Fibroblast of lung (primary cell): Measurements from ENCODE around the gene KIF5A. TPM values are rescaled to one million over a fixed set of nuclear protein-coding genes. Genes with fewer than 3 reads are reported as not detected.

Source experiments
- DNase-seq, 2 donors: peaks; one replicate each; pipeline versions ENCODE4 v3.0.0 to v3.0.0-alpha.2; 2010; ENCODE audit warnings: low read depth in 2 of 2
- H2AFZ ChIP-seq: 2 replicates; pipeline ENCODE4 v1.5.1; 2012; ENCODE audit warnings: low read length, control low read depth, inconsistent platforms
- H3K27ac ChIP-seq: 2 replicates; pipeline ENCODE4 v1.5.1; 2011; ENCODE audit warnings: low read length, control low read depth; ENCODE audit not compliant: insufficient read depth
- H3K27me3 ChIP-seq: 2 replicates; pipeline ENCODE4 v1.5.1; 2011; ENCODE audit warnings: mild to moderate bottlenecking, low read length; ENCODE audit not compliant: control insufficient read depth, insufficient read depth
- H3K36me3 ChIP-seq: 2 replicates; pipeline ENCODE4 v1.5.1; 2011; ENCODE audit warnings: low read length; ENCODE audit not compliant: control insufficient read depth, insufficient read depth
- H3K4me1 ChIP-seq: 2 replicates; pipeline ENCODE4 v1.5.1; 2011; ENCODE audit warnings: low read length; ENCODE audit not compliant: control insufficient read depth, insufficient read depth; ENCODE audit errors: extremely low read depth
- H3K4me2 ChIP-seq: 2 replicates; pipeline ENCODE4 v1.5.1; 2011; ENCODE audit warnings: low read length, control low read depth; ENCODE audit not compliant: insufficient read depth; ENCODE audit errors: extremely low read depth
- H3K4me3 ChIP-seq, 4 experiments: fragments of 200-600 bp in 1 of 4; sonication (generic) in 1 of 4; replicated peaks in 1 of 4; 2 replicates each; pipeline ENCODE4 v1.5.1; 2011 to 2016; ENCODE audit warnings: low read length in 4 of 4, low read depth in 3 of 4, mild to moderate bottlenecking in 3 of 4, control low read depth in 2 of 4, inconsistent platforms in 1 of 4, mixed read lengths in 1 of 4; ENCODE audit not compliant: insufficient read depth in 1 of 4; ENCODE audit errors: control extremely low read depth in 1 of 4
- H3K79me2 ChIP-seq: 2 replicates; pipeline ENCODE4 v1.5.1; 2012; ENCODE audit warnings: mild to moderate bottlenecking, low read length, inconsistent platforms; ENCODE audit not compliant: control insufficient read depth, insufficient read depth
- H3K9ac ChIP-seq: 2 replicates; pipeline ENCODE4 v1.5.1; 2011; ENCODE audit warnings: mild to moderate bottlenecking, low read length, control low read depth; ENCODE audit not compliant: insufficient read depth
- H3K9me3 ChIP-seq: 2 replicates; pipeline ENCODE4 v1.5.1; 2012; ENCODE audit warnings: low read depth, low read length; ENCODE audit not compliant: control insufficient read depth, insufficient read depth
- H4K20me1 ChIP-seq: 2 replicates; pipeline ENCODE4 v1.5.1; 2011; ENCODE audit warnings: low read length; ENCODE audit not compliant: control insufficient read depth, insufficient read depth; ENCODE audit errors: extremely low read depth
- EZH2 ChIP-seq: IDR thresholded peaks from 2 replicates; pipeline ENCODE4 v1.5.1; 2012; ENCODE audit warnings: low read length, control low read depth, mild to moderate bottlenecking; ENCODE audit errors: missing control alignments
- polyA plus RNA-seq, 2 donors: library from polyadenylated mRNA; depleted of rRNA in 1 of 2; stranded (reverse) in 1 of 2; unstranded in 1 of 2; fragments of >200 nt; gene quantifications; 2 replicates each; pipeline ENCODE4 v1.2.1, GENCODE V29; 2011 to 2012; ENCODE audit warnings: missing spikeins in 1 of 2
- total RNA-seq: library from RNA; depleted of rRNA; stranded (reverse); fragments of >200 nt; gene quantifications from 2 replicates; pipeline ENCODE4 v1.2.1, GENCODE V29; 2014
- TF ChIP-seq, protein P1 (sequence below), 2 donors: IDR thresholded peaks in 1 of 2; conservative IDR thresholded peaks in 1 of 2; 1 replicate in 1 of 2; 2 replicates in 1 of 2; pipeline ENCODE4 v1.5.1; 2011 to 2012; ENCODE audit warnings: low read length in 2 of 2, control low read depth in 1 of 2, inconsistent platforms in 1 of 2, low read depth in 1 of 2, mild to moderate bottlenecking in 1 of 2

KIF5A gene
- total and polyA plus RNA-seq, 2 donors (not counting 1 experiment from before 2014, with no cell fraction given), result 0.53 to 1.3 TPM

DNA sequence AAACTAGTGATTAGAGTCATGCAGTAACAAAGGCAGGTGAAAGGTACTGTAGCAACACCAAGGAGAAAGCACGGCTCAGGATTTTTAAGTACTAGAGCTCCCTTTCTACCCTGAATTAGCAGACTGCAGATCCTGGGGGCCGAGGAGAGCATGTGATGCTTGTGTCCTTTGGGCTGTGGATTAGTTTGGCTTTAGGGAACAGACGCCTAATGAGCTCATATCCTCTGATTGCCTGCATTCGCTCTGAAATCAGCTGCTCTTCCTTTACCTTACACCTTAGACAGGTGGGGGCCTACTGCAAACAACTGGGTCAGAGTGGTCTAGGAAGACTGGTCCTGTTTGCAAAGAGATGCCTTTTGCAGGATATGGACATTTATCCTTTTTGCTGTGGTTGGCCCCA lies 43.3 kb downstream of the KIF5A start:
- no peaks in the 10 kb centered on the region for H4K20me1 ChIP-seq
- TF ChIP-seq, protein P1, sequence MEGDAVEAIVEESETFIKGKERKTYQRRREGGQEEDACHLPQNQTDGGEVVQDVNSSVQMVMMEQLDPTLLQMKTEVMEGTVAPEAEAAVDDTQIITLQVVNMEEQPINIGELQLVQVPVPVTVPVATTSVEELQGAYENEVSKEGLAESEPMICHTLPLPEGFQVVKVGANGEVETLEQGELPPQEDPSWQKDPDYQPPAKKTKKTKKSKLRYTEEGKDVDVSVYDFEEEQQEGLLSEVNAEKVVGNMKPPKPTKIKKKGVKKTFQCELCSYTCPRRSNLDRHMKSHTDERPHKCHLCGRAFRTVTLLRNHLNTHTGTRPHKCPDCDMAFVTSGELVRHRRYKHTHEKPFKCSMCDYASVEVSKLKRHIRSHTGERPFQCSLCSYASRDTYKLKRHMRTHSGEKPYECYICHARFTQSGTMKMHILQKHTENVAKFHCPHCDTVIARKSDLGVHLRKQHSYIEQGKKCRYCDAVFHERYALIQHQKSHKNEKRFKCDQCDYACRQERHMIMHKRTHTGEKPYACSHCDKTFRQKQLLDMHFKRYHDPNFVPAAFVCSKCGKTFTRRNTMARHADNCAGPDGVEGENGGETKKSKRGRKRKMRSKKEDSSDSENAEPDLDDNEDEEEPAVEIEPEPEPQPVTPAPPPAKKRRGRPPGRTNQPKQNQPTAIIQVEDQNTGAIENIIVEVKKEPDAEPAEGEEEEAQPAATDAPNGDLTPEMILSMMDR (conservative IDR thresholded peaks at IDR 0.05 in 1 of 2, IDR thresholded peaks at IDR 0.05 in 1 of 2; ENCODE audit: low read depth in 1 of 2, low read length in 2 of 2), result no peak
- no peak for TF ChIP-seq EZH2
- H2AFZ ChIP-seq, result no peak overlapping the region
- H3K79me2 ChIP-seq, result no peaks in the 10 kb centered on the region
- H3K9me3 ChIP-seq, result no peaks in the 10 kb centered on the region
- no peaks in the 10 kb centered on the region for H3K36me3 ChIP-seq
- H3K9ac ChIP-seq, result no peak overlapping the region
- H3K4me3 ChIP-seq, result no peak overlapping the region
- no peak for DNase-seq
- H3K27ac ChIP-seq, result no peak overlapping the region
- H3K4me1 ChIP-seq, result peaks cover 5% of the 10 kb centered on the region
- H3K4me2 ChIP-seq, result no peak overlapping the region
- H3K27me3 ChIP-seq, result peaks cover 2% of the 10 kb centered on the region

DNA sequence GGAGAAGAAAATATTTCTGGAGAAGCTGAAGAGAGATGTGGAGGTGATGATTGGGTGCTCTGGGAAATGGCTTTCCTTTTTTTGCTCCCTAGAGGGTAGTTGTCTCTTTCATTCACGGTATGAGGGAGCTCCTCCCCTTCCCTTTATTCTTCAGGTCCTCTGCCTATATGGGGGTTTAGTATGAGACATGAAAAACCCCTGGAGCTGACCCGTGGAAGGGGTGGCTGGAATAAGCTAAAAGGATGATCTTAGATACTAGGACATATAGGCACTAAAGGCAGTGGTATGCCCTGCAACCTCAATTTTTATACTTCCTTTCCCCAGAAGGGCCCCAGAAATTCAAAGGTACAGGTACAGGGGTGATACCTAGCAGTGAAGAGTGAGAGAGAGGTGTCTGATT lies 50.6 kb downstream of the KIF5A start:
- Histone ChIP-seq H3K27me3 (no peaks in the 10 kb centered on the region), H3K9me3 (no peaks in the 10 kb centered on the region), H3K4me2 (no peak overlapping the region), H3K4me3 (no peak overlapping the region), H3K4me1 (peaks cover 1% of the 10 kb centered on the region), H4K20me1 (no peaks in the 10 kb centered on the region), H3K9ac (no peak overlapping the region), H2AFZ (no peak overlapping the region), H3K79me2 (no peaks in the 10 kb centered on the region), H3K27ac (no peak overlapping the region), H3K36me3 (no peaks in the 10 kb centered on the region)
- DNase-seq, result no peak
- TF ChIP-seq EZH2, result no peak
- TF ChIP-seq, protein P1 (conservative IDR thresholded peaks at IDR 0.05 in 1 of 2, IDR thresholded peaks at IDR 0.05 in 1 of 2; ENCODE audit: low read depth in 1 of 2, low read length in 2 of 2), result no peak

DNA sequence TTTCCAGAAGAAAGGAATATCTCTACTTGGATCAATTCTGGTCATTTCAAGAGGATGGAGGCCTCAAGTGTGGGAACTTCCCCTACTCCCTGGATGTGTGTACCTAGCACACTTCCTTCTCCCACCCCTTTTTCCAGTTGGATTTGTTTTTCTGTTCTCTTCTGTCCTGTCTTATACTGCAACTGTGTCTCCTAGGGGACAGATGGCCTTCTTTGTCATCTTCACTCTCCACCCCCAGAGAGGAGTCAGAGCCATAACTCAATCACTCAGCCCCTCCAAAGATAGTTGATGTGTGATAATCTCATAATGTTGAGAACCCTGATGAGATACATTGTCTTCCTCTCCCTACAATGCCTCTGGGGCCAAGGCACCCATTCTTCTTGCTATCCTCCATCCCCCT lies 52.7 kb downstream of the KIF5A start:
- Histone ChIP-seq H3K36me3 (no peaks in the 10 kb centered on the region), H3K4me2 (no peak overlapping the region), H2AFZ (no peak overlapping the region), H3K27ac (no peak overlapping the region), H4K20me1 (no peaks in the 10 kb centered on the region), H3K9me3 (no peaks in the 10 kb centered on the region), H3K4me3 (no peak overlapping the region), H3K79me2 (no peaks in the 10 kb centered on the region), H3K9ac (no peak overlapping the region), H3K4me1 (peaks cover 5% of the 10 kb centered on the region), H3K27me3 (no peaks in the 10 kb centered on the region)
- no peak for DNase-seq
- no peak for TF ChIP-seq EZH2
- TF ChIP-seq, protein P1 (conservative IDR thresholded peaks at IDR 0.05 in 1 of 2, IDR thresholded peaks at IDR 0.05 in 1 of 2; ENCODE audit: low read depth in 1 of 2, low read length in 2 of 2), result no peak
